Right ventricle myocardium superior (tissue), 1 donor: ENCODE measurements around the gene OR1S2. TPM values are rescaled to one million over a fixed set of nuclear protein-coding genes. Genes with fewer than 3 reads are reported as not detected.

ENCODE experiments used
- total RNA-seq: library from RNA; stranded (reverse); fragmentation: NEBNext Ultra II Directional; extraction: Animal tissue kit (Norgen Biotek cat#: 25700); gene quantifications from one replicate; pipeline ENCODE4 v1.2.1, GENCODE V29; 2021
- donor health status: DM: no; HTN: yes; CAD: no; lungs with severe emphysema.

OR1S2 gene
- total RNA-seq, 1 donor from 2014 or later = not detected

Other genes starting within 250 kb of the OR1S2 start
- gene OR9Q1, start 180.3 kb downstream of the OR1S2 start, total RNA-seq = not detected
- not detected for gene OR6Q1, start 173.2 kb downstream of the OR1S2 start, total RNA-seq
- not detected for gene OR9I1, start 78.6 kb downstream of the OR1S2 start, total RNA-seq
- gene OR9Q2, start 15.1 kb downstream of the OR1S2 start, total RNA-seq = not detected
- gene OR1S1, start 8.6 kb upstream of the OR1S2 start, total RNA-seq = not detected
- gene OR10Q1, start 24.8 kb upstream of the OR1S2 start, total RNA-seq = not detected
- not detected for gene OR10W1, start 64.1 kb upstream of the OR1S2 start, total RNA-seq
- gene OR5B17, start 154.9 kb upstream of the OR1S2 start, total RNA-seq = not detected
- not detected for gene OR5B3, start 202.7 kb upstream of the OR1S2 start, total RNA-seq
- gene OR5B2, start 224.0 kb upstream of the OR1S2 start, total RNA-seq = not detected
- gene OR5B12, start 238.1 kb upstream of the OR1S2 start, total RNA-seq = not detected